Suppressor macrophage treated with lipopolysaccharide for 4 hours (primary cell): Measurements from ENCODE around the gene COL25A1.
A peak's percentile ranks its signal among the peaks of the same experiment; 100 is the strongest.

ENCODE experiments used
- DNase-seq: peaks from one replicate; pipeline ENCODE4 v3.0.0-alpha.2; 2020

Gene COL25A1

DNA sequence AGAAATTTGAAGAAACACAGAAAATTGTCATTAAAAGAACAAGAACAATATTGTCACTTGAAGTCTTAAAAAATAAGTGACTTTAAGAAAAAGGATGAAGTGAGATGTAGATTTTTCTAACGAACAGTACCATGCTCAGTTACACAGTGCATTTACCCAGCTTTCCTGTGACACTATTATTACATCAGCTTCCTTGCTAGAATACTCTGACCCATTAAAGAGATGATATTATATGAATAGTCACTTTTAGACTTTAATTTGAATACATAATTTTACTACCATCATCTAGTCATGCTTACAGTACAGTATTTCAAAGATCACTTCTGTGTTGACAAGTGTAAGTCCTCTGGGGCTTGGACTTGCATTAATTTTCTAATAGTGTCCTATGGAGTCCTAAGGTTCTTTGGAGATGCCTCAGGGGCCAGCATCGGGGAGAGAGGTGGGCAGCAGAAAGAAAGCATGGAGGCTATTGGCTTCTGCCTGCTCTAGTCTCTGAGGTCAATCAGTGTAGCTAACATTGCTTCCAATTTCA, 10.7 kb downstream of the COL25A1 start:
- no peak for DNase-seq

DNA sequence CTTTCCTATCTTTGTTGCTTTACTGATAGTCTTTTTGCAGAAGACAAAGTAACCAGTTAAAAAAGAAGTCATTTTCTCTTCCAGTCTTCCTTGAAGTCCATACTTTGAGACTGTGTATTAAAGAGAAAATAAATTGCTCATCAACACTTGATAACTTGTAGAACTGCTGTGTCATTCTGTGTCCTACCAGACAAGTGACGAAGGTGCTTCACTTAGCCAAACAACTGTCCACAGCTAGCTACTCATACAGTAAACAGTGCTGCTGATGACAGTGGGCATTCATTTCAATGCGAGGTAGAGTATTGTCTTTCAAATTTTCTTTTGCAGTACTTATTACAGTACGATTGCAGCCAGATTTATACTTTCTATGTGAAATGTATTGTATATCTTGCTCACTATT, 11.5 kb downstream of the COL25A1 start:
- no peak for DNase-seq

DNA sequence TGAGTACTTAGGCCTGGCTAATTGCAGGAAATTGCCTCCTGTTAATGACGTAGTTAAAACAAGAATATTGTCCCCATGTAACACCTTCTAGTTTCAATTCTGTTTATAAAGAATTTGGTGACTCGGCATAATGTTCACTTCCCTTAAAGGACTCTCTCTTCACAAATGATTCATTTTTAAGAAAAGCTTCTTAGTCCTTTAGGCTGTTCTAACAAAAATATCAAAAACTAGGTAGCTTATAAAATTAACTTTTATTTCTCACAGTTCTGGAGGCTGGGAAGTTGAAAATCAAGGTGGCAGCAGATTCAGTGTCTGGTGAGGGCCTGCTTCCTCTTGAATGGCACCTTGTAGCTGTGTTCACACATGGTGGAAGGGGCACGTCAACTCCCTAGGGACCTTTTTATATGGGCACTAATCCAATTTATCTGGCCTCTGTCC, 23.8 kb downstream of the COL25A1 start:
- peak; percentile 45 for DNase-seq

DNA sequence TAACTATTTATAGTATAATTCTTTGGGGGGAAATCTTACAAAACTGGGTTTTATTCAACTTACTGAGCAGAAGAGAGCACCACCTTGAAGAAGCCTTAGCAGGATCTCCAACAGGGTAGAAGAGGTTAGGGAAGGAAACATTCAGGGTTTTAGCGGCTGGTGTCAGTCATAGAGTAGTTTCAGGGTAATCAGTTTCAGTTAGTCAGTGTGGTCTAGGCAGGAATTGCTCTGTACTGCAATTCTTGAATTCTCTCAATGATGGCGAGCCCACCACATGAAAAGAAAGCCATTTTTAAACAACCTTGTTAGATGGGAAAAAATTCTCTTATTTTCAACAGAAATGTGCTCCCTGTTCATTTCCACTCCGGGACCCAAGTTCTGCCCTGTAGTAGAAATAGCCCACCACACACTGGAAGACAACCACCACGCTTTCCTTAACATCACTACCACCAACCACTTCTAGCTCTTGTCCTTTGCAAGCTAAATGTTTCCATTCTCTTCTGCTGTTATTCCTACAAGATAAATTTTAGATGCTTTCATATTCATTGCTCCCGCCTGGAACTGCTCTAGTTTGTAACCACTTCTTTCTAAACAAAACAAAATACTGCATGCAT, 25.9 kb downstream of the COL25A1 start:
- no peak for DNase-seq

DNA sequence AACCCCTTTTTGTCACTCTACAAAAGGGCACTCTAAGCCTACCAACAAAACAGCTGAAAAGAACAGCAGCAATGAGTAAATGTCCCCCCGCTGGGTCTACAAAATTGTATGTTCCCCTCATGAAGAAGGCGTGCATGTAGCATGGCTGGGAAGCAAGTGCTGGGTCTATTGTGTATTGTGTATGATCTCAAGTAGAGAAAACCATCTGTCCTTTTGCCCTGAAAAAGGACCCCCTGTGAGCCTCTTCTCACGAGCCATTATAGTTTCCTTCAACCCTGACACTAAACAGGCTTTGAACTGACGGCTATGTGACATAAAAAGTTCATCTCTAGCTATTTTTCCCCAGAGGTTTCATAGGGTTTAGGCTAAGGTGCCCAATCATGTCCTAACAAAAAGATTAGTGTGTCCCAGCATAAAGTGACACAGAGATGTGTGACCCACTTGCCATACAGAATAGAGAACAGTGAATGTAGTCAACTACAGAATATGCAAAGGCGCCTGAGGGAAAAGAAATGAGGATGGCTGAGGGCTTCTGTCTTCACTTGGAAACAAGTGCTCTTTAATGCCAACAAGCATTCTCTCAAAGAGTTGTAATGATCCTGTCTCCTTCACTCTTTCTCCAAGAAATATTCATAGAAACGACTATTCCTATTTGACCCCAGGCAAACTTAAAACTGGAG, 27.3 kb downstream of the COL25A1 start:
- DNase-seq, result no peak

GRCh38 chr4:109266891-109267290, 35.6 kb downstream of the COL25A1 start:
- no peak for DNase-seq

GRCh38 chr4:109266236-109266635, 36.2 kb downstream of the COL25A1 start:
- no peak for DNase-seq

DNA sequence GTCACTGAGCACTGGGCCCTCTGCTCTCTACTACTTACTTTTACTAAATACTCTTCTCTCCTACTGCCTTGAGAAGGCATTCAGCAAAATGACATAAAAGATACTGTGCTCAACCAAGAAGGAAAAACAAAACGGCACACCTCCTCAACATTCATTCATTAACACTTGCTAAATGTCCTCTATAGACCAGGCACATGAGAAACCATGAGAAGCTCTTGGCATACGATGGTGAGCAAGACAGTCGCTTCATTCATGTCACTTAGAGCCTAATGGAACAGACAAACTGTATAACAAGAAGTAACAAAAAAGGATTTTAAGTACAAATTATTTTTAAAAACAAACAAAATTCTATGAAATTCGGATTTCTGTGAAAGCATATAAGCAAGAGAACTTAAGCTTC, 38.7 kb downstream of the COL25A1 start:
- DNase-seq, result no peak

GRCh38 chr4:109256818-109257217, 45.6 kb downstream of the COL25A1 start:
- no peak for DNase-seq

- DNase-seq, result no peak
Measured at GRCh38 chr4:109254845-109255244, 47.6 kb downstream of the COL25A1 start.

DNA sequence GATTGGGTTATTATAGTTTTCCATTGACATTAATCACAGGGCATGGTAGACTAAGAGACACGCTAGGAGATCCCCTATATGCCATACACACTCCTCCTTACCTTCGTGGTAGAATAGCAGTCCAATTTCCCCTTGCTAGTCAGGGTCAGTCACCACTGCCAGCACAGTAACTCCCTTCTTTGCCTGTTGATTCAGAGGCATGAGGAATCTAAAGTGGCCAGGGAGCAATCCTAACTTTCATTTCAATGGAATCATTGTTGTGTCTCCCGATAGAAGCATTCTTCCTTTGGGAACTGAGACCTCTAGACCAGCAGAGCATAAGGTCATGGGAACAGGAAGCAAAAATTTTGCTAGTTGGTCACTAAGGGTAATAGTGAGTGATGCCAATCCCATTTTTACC, 51.1 kb downstream of the COL25A1 start:
- DNase-seq, result no peak

DNA sequence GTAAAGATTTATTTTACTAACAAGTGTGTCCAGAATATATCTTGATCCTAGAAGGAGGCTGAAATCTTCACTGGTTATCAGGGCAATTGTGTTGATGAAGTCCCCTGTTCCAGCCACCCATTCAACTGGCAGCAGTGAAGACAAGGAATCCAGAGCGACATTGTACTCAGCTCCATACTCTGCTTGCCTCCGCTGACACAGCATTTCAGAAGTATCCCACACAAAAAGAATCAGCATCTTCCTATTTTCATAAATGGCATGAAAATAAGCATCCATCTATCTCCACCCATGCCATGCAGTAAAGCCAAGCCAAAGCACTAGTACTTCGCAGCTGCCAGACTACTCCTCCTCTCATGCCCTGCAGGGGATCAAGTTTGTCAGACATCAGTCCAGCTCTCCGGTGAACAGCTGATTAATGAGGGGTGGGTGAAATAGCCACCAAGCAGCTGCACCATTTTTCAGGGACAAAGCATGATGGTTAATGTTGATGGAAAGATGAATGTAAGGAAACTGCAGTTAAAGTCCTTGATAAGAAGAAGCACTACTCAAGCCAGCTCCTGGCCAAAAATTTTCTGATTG, 54.0 kb downstream of the COL25A1 start:
- DNase-seq, result no peak

- no peak for DNase-seq
Measured at GRCh38 chr4:109243871-109244270, 58.6 kb downstream of the COL25A1 start.

GRCh38 chr4:109238746-109239145, 63.7 kb downstream of the COL25A1 start:
- no peak for DNase-seq

GRCh38 chr4:109235683-109236082, 66.8 kb downstream of the COL25A1 start:
- no peak for DNase-seq

- no peak for DNase-seq
Measured at GRCh38 chr4:109234596-109234995, 67.9 kb downstream of the COL25A1 start.

- no peak for DNase-seq
Measured at GRCh38 chr4:109233570-109233969, 68.9 kb downstream of the COL25A1 start.

- no peak for DNase-seq
Measured at GRCh38 chr4:109232681-109233080, 69.8 kb downstream of the COL25A1 start.

DNA sequence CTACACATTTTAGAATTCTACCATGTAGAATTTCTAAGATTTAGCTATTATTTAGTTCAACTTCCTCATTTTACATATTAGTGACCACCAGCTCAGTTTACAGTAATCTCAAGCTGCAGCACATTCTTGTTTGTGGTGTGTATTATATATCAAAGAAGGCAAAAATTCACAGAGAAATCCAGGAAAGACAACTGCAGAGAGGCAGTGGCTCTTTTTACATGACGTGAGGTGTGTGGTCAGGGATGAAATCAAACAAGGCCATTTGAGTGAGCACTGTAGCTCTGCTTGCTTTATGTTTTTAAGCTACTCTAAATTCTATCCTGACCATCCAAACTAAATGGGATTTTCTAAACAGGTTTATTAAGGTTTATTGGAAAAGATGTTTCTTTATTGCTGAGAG, 71.1 kb downstream of the COL25A1 start:
- no peak for DNase-seq

GRCh38 chr4:109229028-109229427, 73.4 kb downstream of the COL25A1 start:
- no peak for DNase-seq

GRCh38 chr4:109218288-109218687, 84.2 kb downstream of the COL25A1 start:
- no peak for DNase-seq

DNA sequence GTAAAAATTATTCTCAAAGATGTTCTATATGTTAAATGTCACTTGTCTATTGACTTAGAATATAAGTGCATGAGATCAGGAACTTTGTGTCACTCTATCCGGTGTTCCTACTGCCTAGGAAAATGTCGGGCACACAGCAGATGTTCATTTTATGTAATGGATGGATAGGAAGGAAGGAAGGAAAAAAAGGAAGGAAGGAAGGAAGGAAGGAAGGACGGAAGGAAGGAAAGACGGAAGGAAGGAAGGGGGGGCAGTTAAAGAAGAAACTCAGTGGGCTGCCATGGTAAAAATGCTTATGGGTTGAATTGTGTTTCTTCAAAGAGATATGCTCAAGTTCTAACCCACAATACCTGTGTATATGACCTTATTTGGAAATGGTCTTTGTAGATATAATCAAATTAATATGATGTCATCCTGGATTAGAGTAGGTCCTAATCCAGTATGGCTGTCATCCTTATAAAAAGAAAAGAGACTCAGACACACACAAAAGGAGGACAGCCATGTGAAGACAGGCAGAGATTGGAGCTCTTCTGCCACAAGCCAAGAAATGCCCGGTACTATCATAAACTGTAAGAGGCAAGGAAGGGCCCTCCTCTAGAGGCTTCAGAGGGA, 86.3 kb downstream of the COL25A1 start:
- no peak for DNase-seq

DNA sequence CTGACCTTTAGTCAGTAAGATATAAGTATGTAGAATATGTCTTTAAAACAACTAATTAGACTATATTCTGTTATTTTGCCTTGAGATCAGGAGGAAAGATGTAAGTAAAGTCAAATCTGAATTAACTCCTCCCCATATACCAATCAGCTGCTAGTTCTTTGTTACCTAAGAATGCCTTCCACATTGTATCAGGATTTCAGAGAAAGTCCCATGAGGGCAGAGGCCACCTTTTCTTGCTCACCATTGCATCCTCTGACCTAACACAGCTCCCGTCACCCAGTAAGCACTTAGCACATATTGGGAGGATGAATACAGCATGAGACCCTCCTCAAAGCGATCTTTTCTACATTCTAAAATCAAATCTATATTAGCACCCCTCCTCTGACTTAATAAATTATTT, 87.0 kb downstream of the COL25A1 start:
- no peak for DNase-seq
